Measurements from ENCODE around the gene SPACA9.

DNA sequence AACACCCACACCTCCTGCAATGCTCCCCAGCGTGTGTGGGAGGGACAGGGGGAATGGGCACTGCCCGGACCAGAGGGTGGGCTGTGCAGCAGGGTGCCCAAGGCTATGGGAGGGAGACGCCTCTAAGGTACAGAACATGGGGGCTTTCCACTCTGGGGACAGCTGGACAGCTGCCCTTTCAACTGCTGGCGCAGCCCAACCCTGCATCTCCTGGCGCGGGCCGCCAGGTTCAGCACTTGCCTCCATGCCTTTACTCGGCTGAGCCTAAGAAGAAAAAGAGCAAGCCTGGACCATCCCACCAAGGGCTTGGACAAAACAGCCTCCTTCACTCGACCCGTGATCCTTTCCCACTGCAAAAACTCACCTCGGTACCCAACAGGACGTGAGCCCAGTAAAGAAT, 15.6 kb upstream of the SPACA9 start:
- TF ChIP-seq, protein P1, sequence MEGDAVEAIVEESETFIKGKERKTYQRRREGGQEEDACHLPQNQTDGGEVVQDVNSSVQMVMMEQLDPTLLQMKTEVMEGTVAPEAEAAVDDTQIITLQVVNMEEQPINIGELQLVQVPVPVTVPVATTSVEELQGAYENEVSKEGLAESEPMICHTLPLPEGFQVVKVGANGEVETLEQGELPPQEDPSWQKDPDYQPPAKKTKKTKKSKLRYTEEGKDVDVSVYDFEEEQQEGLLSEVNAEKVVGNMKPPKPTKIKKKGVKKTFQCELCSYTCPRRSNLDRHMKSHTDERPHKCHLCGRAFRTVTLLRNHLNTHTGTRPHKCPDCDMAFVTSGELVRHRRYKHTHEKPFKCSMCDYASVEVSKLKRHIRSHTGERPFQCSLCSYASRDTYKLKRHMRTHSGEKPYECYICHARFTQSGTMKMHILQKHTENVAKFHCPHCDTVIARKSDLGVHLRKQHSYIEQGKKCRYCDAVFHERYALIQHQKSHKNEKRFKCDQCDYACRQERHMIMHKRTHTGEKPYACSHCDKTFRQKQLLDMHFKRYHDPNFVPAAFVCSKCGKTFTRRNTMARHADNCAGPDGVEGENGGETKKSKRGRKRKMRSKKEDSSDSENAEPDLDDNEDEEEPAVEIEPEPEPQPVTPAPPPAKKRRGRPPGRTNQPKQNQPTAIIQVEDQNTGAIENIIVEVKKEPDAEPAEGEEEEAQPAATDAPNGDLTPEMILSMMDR (conservative IDR thresholded peaks at IDR 0.05) = no peak
- TF ChIP-seq EZH2 (IDR thresholded peaks at IDR 0.05; ENCODE audit: low read depth) = no peak
